Activated CD8-positive, alpha-beta T cell treated with anti-CD3 and anti-CD28 coated beads for 36 hours (primary cell): ENCODE data around the gene FBXO3. TPM values are rescaled to one million over a fixed set of nuclear protein-coding genes. Genes with fewer than 3 reads are reported as not detected.

Source experiments
- ATAC-seq: fragments of 200-7000 bp; cut with Tn5 transposase; one replicate; pipeline ENCODE4 v1.10.0; 2021; ENCODE audit warnings: mild to moderate bottlenecking, moderate library complexity
- CTCF ChIA-PET: fragments of 350-600 bp; sonication (Branson Sonifier 250); formaldehyde crosslinking; loops from one replicate; lab custom pipeline; 2021; ENCODE audit warnings: antibody characterized with exemption; lab: Charles Lee
- POLR2A ChIA-PET: fragments of 350-600 bp; sonication (Branson Sonifier 250); formaldehyde crosslinking; loops from one replicate; lab custom pipeline; 2021; ENCODE audit warnings: antibody characterized with exemption; lab: Charles Lee
- DNase-seq: peaks from one replicate; pipeline ENCODE4 v3.0.0-alpha.2; 2020
- H3K27ac Mint-ChIP-seq: one replicate; pipeline ENCODE4 v1.8.0; 2021; ENCODE audit warnings: mild to moderate bottlenecking, mixed read lengths
- H3K27me3 Mint-ChIP-seq: one replicate; pipeline ENCODE4 v1.8.0; 2021; ENCODE audit warnings: mixed read lengths
- H3K36me3 Mint-ChIP-seq: one replicate; pipeline ENCODE4 v1.8.0; 2021; ENCODE audit warnings: low read depth, mixed read lengths
- H3K4me1 Mint-ChIP-seq: one replicate; pipeline ENCODE4 v1.8.0; 2021; ENCODE audit warnings: low read depth, mixed read lengths
- H3K4me3 Mint-ChIP-seq: one replicate; pipeline ENCODE4 v1.8.0; 2021; ENCODE audit warnings: mild to moderate bottlenecking, moderate library complexity, mixed read lengths
- H3K9me3 Mint-ChIP-seq: one replicate; pipeline ENCODE4 v1.8.0; 2021; ENCODE audit warnings: mixed read lengths
- CTCF ChIP-seq: fragments of 200-600 bp; IDR thresholded peaks from one replicate; pipeline ENCODE4 v1.8.0; 2022; ENCODE audit warnings: antibody characterized with exemption, mild to moderate bottlenecking
- intact Hi-C: fragments of 100-400 bp; cut with micrococcal nuclease; formaldehyde crosslinking; loops from one replicate; pipeline ENCODE4 v1.10.0; 2022
- total RNA-seq, 2 experiments: library from RNA; stranded (reverse); gene quantifications; one replicate each; pipeline ENCODE4 v1.2.3, GENCODE V29; 2021

The FBXO3 gene
- total RNA-seq, 2 experiments from 2014 or later: 9.0 to 11.5 TPM

DNA sequence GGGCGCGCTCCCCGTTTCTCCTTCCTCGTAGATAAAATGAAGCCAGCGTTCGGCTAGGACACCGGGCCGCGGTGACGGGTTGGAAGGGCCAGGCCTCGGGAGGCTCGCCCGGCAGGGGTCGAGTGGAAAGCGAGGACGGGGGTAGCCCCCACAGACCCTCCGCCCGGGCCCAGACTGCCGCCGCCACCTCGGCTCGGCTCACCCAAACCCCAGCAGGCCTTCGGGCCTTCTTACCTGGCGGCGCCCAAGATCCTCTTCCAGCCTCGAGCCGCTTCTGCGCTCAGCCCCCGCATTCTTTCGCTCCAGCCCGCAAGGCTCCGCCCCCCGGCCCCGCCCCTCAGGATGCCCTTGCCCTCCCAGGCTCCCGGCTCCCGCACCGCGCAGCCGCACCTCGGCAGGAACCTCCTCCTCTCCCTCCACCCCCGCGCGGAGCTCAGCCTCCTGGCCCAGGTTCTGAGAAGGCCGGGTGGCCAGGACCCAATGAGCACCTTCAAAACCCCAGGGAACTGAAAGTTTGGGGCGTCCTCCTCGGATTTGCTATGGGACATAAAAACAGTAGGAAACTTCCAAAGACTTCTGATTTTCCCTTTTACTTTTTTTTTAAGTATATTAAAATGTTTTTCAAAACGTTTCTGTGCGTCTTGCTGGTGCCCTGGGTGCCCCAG is 38.0 kb downstream of the FBXO3 start, which contains the start of gene CD59:
Gene CD59 (minus strand): TSS at position 276 of the 665 bp plus-strand sequence. CDS start 13,978 bp downstream, outside the sequence.
- peak; percentile 68 for ATAC-seq
- no peak for TF ChIP-seq CTCF
- peak within 1 kb of the TSS; percentile 80 for H3K27ac Mint-ChIP-seq
- ChIA-PET CTCF (interaction anchor here (0.8 to 1.3 kb wide), 4 partner anchors 20 to 93 kb away, joined by 3 to 5 read pairs (median 3); no protein-coding TSS in a partner anchor), POLR2A (interaction anchor here (0.6 to 1.9 kb wide), 7 partner anchors 10 to 1443 kb away, joined by 3 to 9 read pairs (median 4); no protein-coding TSS in a partner anchor)
- H3K36me3 Mint-ChIP-seq: peaks cover 9% of the 10 kb centered on the region
- peaks cover 3% of the 10 kb centered on the region for H3K27me3 Mint-ChIP-seq
- peaks cover 36% of the 10 kb centered on the region for H3K4me1 Mint-ChIP-seq
- no peaks in the 10 kb centered on the region for H3K9me3 Mint-ChIP-seq
- intact Hi-C loops: no loop called here
- H3K4me3 Mint-ChIP-seq: peak within 1 kb of the TSS; percentile 81
- DNase-seq: peak; percentile 90

GRCh38 chr11:33735271-33736147 is 38.8 kb downstream of the FBXO3 start:
- H3K4me3 Mint-ChIP-seq: peak overlapping the region; percentile 81
- peak overlapping the region; percentile 80 for H3K27ac Mint-ChIP-seq
- H3K4me1 Mint-ChIP-seq: peaks cover 37% of the 10 kb centered on the region
- H3K27me3 Mint-ChIP-seq: peaks cover 3% of the 10 kb centered on the region
- no peak for TF ChIP-seq CTCF
- ATAC-seq (peak; percentile 58), DNase-seq (peak; percentile 63)
- peaks cover 9% of the 10 kb centered on the region for H3K36me3 Mint-ChIP-seq
- no peaks in the 10 kb centered on the region for H3K9me3 Mint-ChIP-seq
- intact Hi-C loops: no loop called here
- CTCF ChIA-PET: interaction anchor here (1.3 kb wide), 1 partner anchor 94 kb away, joined by 3 read pairs; no protein-coding TSS in a partner anchor
- POLR2A ChIA-PET: interaction anchor here (0.6 to 1.9 kb wide), 8 partner anchors 9 to 1444 kb away, joined by 3 to 9 read pairs (median 4); no protein-coding TSS in a partner anchor

DNA sequence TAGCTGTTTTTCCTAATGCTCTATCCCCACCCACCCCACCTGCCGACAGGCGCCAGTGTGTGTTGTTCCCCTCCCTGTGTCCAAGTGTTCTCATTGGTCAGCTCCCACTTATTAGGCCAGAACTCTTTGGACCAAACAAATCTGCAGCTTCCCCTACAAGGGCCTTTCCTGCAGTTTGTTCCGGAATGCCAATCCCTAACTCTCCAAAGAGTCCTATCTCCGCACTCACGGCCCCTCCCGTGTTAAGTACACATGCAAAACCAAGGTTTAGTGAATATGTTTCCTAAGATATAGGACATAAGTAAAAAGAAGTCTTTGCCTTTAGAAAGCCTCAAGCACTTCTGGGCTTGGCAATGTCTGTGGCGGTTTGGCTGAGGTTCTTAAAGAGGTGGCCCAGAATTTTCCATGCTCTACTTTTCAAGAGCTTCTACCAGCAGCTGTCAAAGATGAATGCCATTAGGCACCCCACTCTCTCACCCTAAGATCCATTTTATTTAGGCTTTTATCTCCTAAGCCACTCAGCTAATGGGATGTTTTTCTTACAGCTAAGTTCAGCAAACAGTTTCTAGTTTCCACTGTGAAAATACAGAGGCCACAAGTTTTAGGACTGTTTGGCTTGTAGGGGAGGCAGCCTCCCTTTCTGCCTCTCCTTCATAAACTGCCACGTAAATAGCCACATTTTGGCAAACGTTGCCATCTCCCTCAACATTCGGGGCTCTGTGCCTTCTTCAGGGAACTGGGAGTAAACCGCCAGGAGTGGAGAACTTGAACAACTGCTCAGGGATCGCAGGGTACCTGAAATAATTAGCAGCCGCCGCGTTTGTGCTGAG is 39.7 kb downstream of the FBXO3 start:
- POLR2A ChIA-PET: interaction anchor here (1.4 to 1.9 kb wide), 2 partner anchors 12 to 33 kb away, joined by 3 to 9 read pairs; no protein-coding TSS in a partner anchor
- intact Hi-C loops: no loop called here
- DNase-seq (no peak), ATAC-seq (no peak)
- Mint-ChIP-seq H3K9me3 (no peaks in the 10 kb centered on the region), H3K36me3 (peaks cover 9% of the 10 kb centered on the region), H3K27me3 (peaks cover 3% of the 10 kb centered on the region), H3K4me3 (peak overlapping the region; percentile 81), H3K4me1 (peaks cover 37% of the 10 kb centered on the region), H3K27ac (peak overlapping the region; percentile 80)
- TF ChIP-seq CTCF: no peak
- CTCF ChIA-PET: interaction anchor here (1.8 kb wide), 1 partner anchor 7 kb away, joined by 5 read pairs; no protein-coding TSS in a partner anchor

DNA sequence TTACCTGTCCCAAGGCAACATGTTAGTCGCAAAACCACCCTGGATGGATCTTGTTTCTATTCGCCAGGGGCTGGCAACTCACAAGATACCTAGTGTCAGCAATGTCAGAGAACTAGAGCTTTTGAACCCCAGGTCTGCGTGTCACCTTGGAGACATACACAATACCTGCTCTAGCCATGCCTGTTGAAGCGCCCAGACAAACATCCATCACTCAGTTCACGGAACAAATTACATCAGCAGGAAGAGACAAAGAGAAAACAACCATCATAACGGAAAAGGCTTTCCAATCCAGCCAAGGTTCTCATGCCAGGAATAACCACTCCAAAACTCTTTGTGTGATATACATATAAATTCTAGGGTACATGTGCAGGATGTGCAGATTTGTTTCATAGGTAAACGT is 40.3 kb downstream of the FBXO3 start:
- CTCF ChIA-PET: interaction anchor here (1.1 to 1.8 kb wide), 2 partner anchors 8 to 18 kb away, joined by 5 read pairs; no protein-coding TSS in a partner anchor
- DNase-seq (no peak), ATAC-seq (no peak)
- peaks cover 12% of the 10 kb centered on the region for H3K36me3 Mint-ChIP-seq
- no peaks in the 10 kb centered on the region for H3K9me3 Mint-ChIP-seq
- peaks cover 6% of the 10 kb centered on the region for H3K27me3 Mint-ChIP-seq
- H3K4me1 Mint-ChIP-seq: peaks cover 40% of the 10 kb centered on the region
- no peak overlapping the region for H3K27ac Mint-ChIP-seq
- intact Hi-C loops: no loop called here
- no peak for TF ChIP-seq CTCF
- peak overlapping the region; percentile 8 for H3K4me3 Mint-ChIP-seq
- POLR2A ChIA-PET: no interaction called here
